ENCODE data around the gene MRGPRX2. TPM values are rescaled to one million over a fixed set of nuclear protein-coding genes. Genes with fewer than 3 reads are reported as not detected.

MRGPRX2 gene
- polyA plus RNA-seq, 2 of the 4 experiments (the other 2 are of a cell fraction): not detected

DNA sequence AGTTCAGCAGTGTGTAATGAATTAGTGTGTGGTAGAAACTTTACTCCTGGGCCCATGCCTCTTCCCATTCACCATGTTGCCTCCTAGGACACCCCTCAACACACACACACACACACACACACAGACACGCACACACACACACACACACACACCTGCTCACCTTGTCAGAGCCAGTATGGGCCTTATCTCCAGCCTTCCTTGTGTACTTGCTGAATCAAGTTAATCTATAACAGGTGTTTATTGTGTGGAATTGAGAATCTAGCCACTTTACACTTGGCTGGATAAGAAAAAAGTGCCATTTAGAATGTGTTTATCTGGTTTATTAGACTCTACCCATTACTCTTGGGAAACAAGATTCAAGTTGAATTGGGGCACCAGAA lies 42.0 kb upstream of the MRGPRX2 start:
- H3K4me3 ChIP-seq: no peak overlapping the region
- H3K4me2 ChIP-seq: peak overlapping the region; percentile 40; the same call in 2 of the 3 replicates
- ATAC-seq (no peak), FAIRE-seq (no peak), DNase-seq (ENCODE audit: low read depth in 1 of 2, low spot score in 1 of 2) (no peak)
- H3K27ac ChIP-seq: no peak overlapping the region
- H3K9me3 ChIP-seq: no peaks in the 10 kb centered on the region; the same call in 2 of the 3 replicates
- ChIA-PET CTCF (interaction anchor here (1.6 to 4.2 kb wide), 2 partner anchors 14 to 25 kb away, joined by 4 to 22 read pairs; partner anchors contain the start of gene ZDHHC13), POLR2A (no interaction called here)
- WGBS (ENCODE audit: missing lambda C conversion rate): 47% methylated on average over 1 of the region's 1 CpG
- TF ChIP-seq CHD2 (IDR thresholded peaks at IDR 0.05; ENCODE audit: low read length, partially characterized antibody) (no peak), ESRRA (IDR thresholded peaks at IDR 0.05; ENCODE audit: borderline replicate concordance, low read length) (no peak), HOXB5 (CRISPR knock-in tag; IDR thresholded peaks at IDR 0.05) (no peak), RCOR1 (IDR thresholded peaks at IDR 0.05; ENCODE audit: low read depth, low read length) (no peak), HOXA7 (CRISPR knock-in tag; IDR thresholded peaks at IDR 0.05) (no peak), POLR2AphosphoS2 (conservative IDR thresholded peaks at IDR 0.05; ENCODE audit: low read length) (no peak), EHF (CRISPR knock-in tag; IDR thresholded peaks at IDR 0.05) (no peak), FOSB (CRISPR knock-in tag; IDR thresholded peaks at IDR 0.05) (no peak), RAD21 (conservative IDR thresholded peaks at IDR 0.05 in 1 of 2, IDR thresholded peaks at IDR 0.05 in 1 of 2) (no peak), ZNF302 (CRISPR knock-in tag; IDR thresholded peaks at IDR 0.05) (no peak)
- TF ChIP-seq, protein P1, sequence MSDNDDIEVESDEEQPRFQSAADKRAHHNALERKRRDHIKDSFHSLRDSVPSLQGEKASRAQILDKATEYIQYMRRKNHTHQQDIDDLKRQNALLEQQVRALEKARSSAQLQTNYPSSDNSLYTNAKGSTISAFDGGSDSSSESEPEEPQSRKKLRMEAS (IDR thresholded peaks at IDR 0.05): no peak
- TF ChIP-seq, protein P2, sequence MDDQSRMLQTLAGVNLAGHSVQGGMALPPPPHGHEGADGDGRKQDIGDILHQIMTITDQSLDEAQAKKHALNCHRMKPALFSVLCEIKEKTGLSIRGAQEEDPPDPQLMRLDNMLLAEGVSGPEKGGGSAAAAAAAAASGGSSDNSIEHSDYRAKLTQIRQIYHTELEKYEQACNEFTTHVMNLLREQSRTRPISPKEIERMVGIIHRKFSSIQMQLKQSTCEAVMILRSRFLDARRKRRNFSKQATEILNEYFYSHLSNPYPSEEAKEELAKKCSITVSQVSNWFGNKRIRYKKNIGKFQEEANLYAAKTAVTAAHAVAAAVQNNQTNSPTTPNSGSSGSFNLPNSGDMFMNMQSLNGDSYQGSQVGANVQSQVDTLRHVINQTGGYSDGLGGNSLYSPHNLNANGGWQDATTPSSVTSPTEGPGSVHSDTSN (IDR thresholded peaks at IDR 0.05): no peak
- H3K4me1 ChIP-seq: peaks cover 10% of the 10 kb centered on the region; the same call in 2 of the 3 replicates

DNA sequence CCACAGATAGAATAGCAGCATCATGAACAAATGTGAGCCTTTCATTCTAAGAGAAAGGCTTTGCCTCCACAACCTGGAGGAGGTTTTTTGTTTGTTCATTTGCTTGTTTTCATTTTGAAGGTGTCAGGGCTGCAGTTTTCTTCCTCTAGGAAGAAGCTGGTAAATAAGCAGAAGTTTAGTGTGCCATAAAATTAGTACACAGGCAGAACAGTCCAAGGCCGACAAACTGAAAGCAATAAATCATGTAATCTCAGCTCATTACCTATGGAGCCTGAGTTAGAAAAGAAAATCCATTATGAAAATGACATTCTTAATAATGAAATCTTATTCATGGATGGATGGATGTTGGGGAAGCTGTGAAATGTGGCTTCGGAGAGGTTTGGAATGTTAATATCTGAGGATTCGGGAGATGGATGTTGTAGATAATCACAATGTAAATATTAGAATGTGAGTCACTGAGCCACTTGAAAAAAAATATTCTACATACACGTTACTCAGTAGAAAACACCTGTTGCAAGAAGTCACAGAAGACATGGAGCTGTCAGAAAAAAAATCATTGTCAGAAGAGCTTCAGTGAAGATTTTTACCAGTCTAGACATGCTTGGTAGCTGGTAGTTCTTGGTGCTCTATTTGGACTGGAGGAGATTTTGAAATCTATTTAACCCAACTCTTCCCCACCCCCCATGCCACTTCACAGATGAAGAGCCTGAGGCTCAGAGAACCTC lies 41.4 kb upstream of the MRGPRX2 start:
- no peak overlapping the region for H3K4me3 ChIP-seq
- DNase-seq (ENCODE audit: low read depth in 1 of 2, low spot score in 1 of 2) (no peak), ATAC-seq (no peak), FAIRE-seq (no peak)
- H3K9me3 ChIP-seq: no peaks in the 10 kb centered on the region; the same call in 2 of the 3 replicates
- WGBS (ENCODE audit: missing lambda C conversion rate): 2% methylated on average over 4 of the region's 4 CpGs
- TF ChIP-seq KDM5A (IDR thresholded peaks at IDR 0.05) (no peak), GATA3 (IDR thresholded peaks at IDR 0.05; ENCODE audit: borderline replicate concordance) (peak; percentile 58; the same call in 1 of the 2 replicates), CBX8 (IDR thresholded peaks at IDR 0.05) (no peak)
- TF ChIP-seq, protein P3, sequence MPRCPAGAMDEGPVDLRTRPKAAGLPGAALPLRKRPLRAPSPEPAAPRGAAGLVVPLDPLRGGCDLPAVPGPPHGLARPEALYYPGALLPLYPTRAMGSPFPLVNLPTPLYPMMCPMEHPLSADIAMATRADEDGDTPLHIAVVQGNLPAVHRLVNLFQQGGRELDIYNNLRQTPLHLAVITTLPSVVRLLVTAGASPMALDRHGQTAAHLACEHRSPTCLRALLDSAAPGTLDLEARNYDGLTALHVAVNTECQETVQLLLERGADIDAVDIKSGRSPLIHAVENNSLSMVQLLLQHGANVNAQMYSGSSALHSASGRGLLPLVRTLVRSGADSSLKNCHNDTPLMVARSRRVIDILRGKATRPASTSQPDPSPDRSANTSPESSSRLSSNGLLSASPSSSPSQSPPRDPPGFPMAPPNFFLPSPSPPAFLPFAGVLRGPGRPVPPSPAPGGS (IDR thresholded peaks at IDR 0.05): no peak
- CTCF ChIA-PET: interaction anchor here (0.9 to 4.2 kb wide), 5 partner anchors 14 to 31 kb away, joined by 3 to 22 read pairs (median 5); partner anchors contain the start of gene ZDHHC13
- POLR2A ChIA-PET: no interaction called here
- H3K4me2 ChIP-seq: peak overlapping the region; percentile 40
- no peak overlapping the region for H3K27ac ChIP-seq
- H3K4me1 ChIP-seq: peaks cover 10% of the 10 kb centered on the region; the same call in 2 of the 3 replicates

DNA sequence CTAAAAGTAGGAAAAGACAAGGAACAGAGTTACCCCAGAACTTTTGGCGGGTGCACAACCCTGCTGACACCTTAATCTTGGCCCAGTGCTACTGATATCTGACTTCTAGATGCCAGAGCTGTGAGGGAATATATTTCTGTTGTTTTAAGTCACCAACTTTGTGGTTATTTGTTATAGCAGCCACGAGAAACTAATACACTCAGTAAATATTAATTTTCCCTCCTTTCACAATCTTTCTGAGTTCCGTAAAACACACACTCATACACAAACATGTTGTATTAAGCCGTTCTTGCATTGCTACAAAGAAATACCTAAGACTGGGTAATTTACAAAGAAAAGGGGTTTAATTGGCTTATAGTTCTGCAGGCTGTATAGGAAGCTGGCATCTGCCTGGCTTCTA lies 40.4 kb upstream of the MRGPRX2 start:
- no peak for FAIRE-seq
- no peak overlapping the region for H3K4me2 ChIP-seq
- WGBS (ENCODE audit: missing lambda C conversion rate): 21% methylated on average over 4 of the region's 4 CpGs
- ChIA-PET POLR2A (no interaction called here), CTCF (interaction anchor here (1.3 to 4.2 kb wide), 4 partner anchors 16 to 30 kb away, joined by 3 to 22 read pairs (median 6); partner anchors contain the start of gene ZDHHC13)
- DNase-seq (ENCODE audit: low read depth in 1 of 2, low spot score in 1 of 2): no peak
- no peaks in the 10 kb centered on the region; the same call in 2 of the 3 replicates for H3K9me3 ChIP-seq
- H3K4me3 ChIP-seq: no peak overlapping the region
- H3K4me1 ChIP-seq: peaks cover 10% of the 10 kb centered on the region; the same call in 2 of the 3 replicates
- no peak overlapping the region for H3K27ac ChIP-seq
- TF ChIP-seq FOSB (CRISPR knock-in tag; IDR thresholded peaks at IDR 0.05) (no peak), JUNB (IDR thresholded peaks at IDR 0.05) (no peak), CHD2 (IDR thresholded peaks at IDR 0.05; ENCODE audit: low read length, partially characterized antibody) (no peak), KDM5A (IDR thresholded peaks at IDR 0.05) (no peak), HOXB5 (CRISPR knock-in tag; IDR thresholded peaks at IDR 0.05) (no peak), TP53 (CRISPR knock-in tag; IDR thresholded peaks at IDR 0.05) (no peak), GATA3 (IDR thresholded peaks at IDR 0.05; ENCODE audit: borderline replicate concordance) (no peak), RAD21 (conservative IDR thresholded peaks at IDR 0.05 in 1 of 2, IDR thresholded peaks at IDR 0.05 in 1 of 2) (no peak), SREBF2 (IDR thresholded peaks at IDR 0.05) (no peak), CBX2 (IDR thresholded peaks at IDR 0.05; ENCODE audit: borderline replicate concordance, low read depth) (no peak), ZC3H11A (IDR thresholded peaks at IDR 0.05) (no peak), EP300 (IDR thresholded peaks at IDR 0.05) (no peak), CEBPB (IDR thresholded peaks at IDR 0.05) (no peak), PHF8 (IDR thresholded peaks at IDR 0.05; ENCODE audit: borderline replicate concordance, low read depth) (no peak), ESRRA (IDR thresholded peaks at IDR 0.05; ENCODE audit: borderline replicate concordance, low read length) (no peak), ZFP36 (IDR thresholded peaks at IDR 0.05; ENCODE audit: borderline replicate concordance, partially characterized antibody) (no peak), KDM1A (IDR thresholded peaks at IDR 0.05; ENCODE audit: low read depth) (no peak)
- TF ChIP-seq, protein P4, sequence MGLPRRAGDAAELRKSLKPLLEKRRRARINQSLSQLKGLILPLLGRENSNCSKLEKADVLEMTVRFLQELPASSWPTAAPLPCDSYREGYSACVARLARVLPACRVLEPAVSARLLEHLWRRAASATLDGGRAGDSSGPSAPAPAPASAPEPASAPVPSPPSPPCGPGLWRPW (IDR thresholded peaks at IDR 0.05): no peak
- TF ChIP-seq, protein P2 (IDR thresholded peaks at IDR 0.05): no peak
- ATAC-seq: no peak

All from A549 (cell line).